ENCODE data around the gene PTH2.

GRCh38 chr19:49472936-49473335 lies 49.7 kb upstream of the PTH2 start:
- TF ChIP-seq POLR2A (IDR thresholded peaks at IDR 0.05): no peak
- TF ChIP-seq, protein P1, sequence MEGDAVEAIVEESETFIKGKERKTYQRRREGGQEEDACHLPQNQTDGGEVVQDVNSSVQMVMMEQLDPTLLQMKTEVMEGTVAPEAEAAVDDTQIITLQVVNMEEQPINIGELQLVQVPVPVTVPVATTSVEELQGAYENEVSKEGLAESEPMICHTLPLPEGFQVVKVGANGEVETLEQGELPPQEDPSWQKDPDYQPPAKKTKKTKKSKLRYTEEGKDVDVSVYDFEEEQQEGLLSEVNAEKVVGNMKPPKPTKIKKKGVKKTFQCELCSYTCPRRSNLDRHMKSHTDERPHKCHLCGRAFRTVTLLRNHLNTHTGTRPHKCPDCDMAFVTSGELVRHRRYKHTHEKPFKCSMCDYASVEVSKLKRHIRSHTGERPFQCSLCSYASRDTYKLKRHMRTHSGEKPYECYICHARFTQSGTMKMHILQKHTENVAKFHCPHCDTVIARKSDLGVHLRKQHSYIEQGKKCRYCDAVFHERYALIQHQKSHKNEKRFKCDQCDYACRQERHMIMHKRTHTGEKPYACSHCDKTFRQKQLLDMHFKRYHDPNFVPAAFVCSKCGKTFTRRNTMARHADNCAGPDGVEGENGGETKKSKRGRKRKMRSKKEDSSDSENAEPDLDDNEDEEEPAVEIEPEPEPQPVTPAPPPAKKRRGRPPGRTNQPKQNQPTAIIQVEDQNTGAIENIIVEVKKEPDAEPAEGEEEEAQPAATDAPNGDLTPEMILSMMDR (IDR thresholded peaks at IDR 0.05): no peak

Measured in prostate gland (tissue), 2 donors.